Muscle of back (tissue), 13 donors: ENCODE data around the gene PTOV1. TPM values are rescaled to one million over a fixed set of nuclear protein-coding genes. Genes with fewer than 3 reads are reported as not detected.

Source experiments
- DNase-seq, 3 donors: peaks; one replicate each; pipeline versions ENCODE4 v3.0.0 to v3.0.0-alpha.2; 2013
- long read RNA-seq, 9 donors: transcript quantifications; one replicate each; lab custom pipeline, GENCODE V29; 2026
- polyA plus RNA-seq, 10 donors: library from polyadenylated mRNA; unstranded; fragments of 120-200 nt; gene quantifications; one replicate each; pipeline ENCODE4 v1.2.1, GENCODE V29; 2013; ENCODE audit not compliant: insufficient read length in 10 of 10

The PTOV1 gene
- 100 to 1,000 TPM; 162 to 212 (median 191) TPM for polyA plus RNA-seq
- long read RNA-seq, donor 1, transcript PTOV1-205 (1 exons, 1,880 nt): minor isoform, 5 of 58 reads
- long read RNA-seq, donor 1, transcript PTOV1-212 (13 exons, 1,577 nt): major isoform, 41 of 58 reads
- long read RNA-seq, donor 1, transcript PTOV1-208 (2 exons, 327 nt): minor isoform, 6 of 58 reads
- long read RNA-seq, donor 1, partial matches to known transcripts: 0 of 58 reads
- long read RNA-seq, donor 1, other reads (novel, unspliced or antisense): 0 of 58 reads
- long read RNA-seq, donor 2, transcript PTOV1-208 (2 exons, 327 nt): minor isoform, 6 of 41 reads
- long read RNA-seq, donor 2, transcript PTOV1-205 (1 exons, 1,880 nt): minor isoform, 10 of 41 reads
- long read RNA-seq, donor 2, transcript PTOV1-212 (13 exons, 1,577 nt): major isoform, 15 of 41 reads
- long read RNA-seq, donor 2, partial matches to known transcripts: 0 of 41 reads
- long read RNA-seq, donor 2, other reads (novel, unspliced or antisense): 5 of 41 reads
- long read RNA-seq, donor 3: 0 reads
- long read RNA-seq, donor 4, transcript PTOV1-205 (1 exons, 1,880 nt): minor isoform, 6 of 35 reads
- long read RNA-seq, donor 4, transcript PTOV1-212 (13 exons, 1,577 nt): major isoform, 19 of 35 reads
- long read RNA-seq, donor 4, partial matches to known transcripts: 5 of 35 reads
- long read RNA-seq, donor 4, other reads (novel, unspliced or antisense): 0 of 35 reads
- long read RNA-seq, donor 5, transcript PTOV1-220 (13 exons, 1,587 nt): minor isoform, 5 of 87 reads
- long read RNA-seq, donor 5, transcript PTOV1-212 (13 exons, 1,577 nt): major isoform, 45 of 87 reads
- long read RNA-seq, donor 5, transcript PTOV1-205 (1 exons, 1,880 nt): minor isoform, 16 of 87 reads
- long read RNA-seq, donor 5, partial matches to known transcripts: 9 of 87 reads
- long read RNA-seq, donor 5, other reads (novel, unspliced or antisense): 5 of 87 reads
- long read RNA-seq, donor 6, transcript PTOV1-208 (2 exons, 327 nt): minor isoform, 11 of 68 reads
- long read RNA-seq, donor 6, transcript PTOV1-212 (13 exons, 1,577 nt): major isoform, 36 of 68 reads
- long read RNA-seq, donor 6, transcript PTOV1-205 (1 exons, 1,880 nt): minor isoform, 7 of 68 reads
- long read RNA-seq, donor 6, partial matches to known transcripts: 6 of 68 reads
- long read RNA-seq, donor 6, other reads (novel, unspliced or antisense): 5 of 68 reads
- long read RNA-seq, donor 7, transcript PTOV1-212 (13 exons, 1,577 nt): major isoform, 18 of 44 reads
- long read RNA-seq, donor 7, transcript PTOV1-205 (1 exons, 1,880 nt): minor isoform, 14 of 44 reads
- long read RNA-seq, donor 7, partial matches to known transcripts: 0 of 44 reads
- long read RNA-seq, donor 7, other reads (novel, unspliced or antisense): 5 of 44 reads
- long read RNA-seq, donor 8, transcript PTOV1-208 (2 exons, 327 nt): minor isoform, 6 of 31 reads
- long read RNA-seq, donor 8, transcript PTOV1-212 (13 exons, 1,577 nt): major isoform, 13 of 31 reads
- long read RNA-seq, donor 8, partial matches to known transcripts: 5 of 31 reads
- long read RNA-seq, donor 8, other reads (novel, unspliced or antisense): 0 of 31 reads
- long read RNA-seq, donor 9, partial matches to known transcripts: 0 of 9 reads
- long read RNA-seq, donor 9, other reads (novel, unspliced or antisense): 0 of 9 reads

GRCh38 chr19:49850487-49851342 is at the start of gene PTOV1:
Gene PTOV1 (plus strand): TSS chr19:49851159.
- peak; percentile 89 to 96 (median 92) for DNase-seq

- no peak for DNase-seq
These were observed 49.5 kb upstream of the PTOV1 start for GRCh38 chr19:49801401-49801888.

DNA sequence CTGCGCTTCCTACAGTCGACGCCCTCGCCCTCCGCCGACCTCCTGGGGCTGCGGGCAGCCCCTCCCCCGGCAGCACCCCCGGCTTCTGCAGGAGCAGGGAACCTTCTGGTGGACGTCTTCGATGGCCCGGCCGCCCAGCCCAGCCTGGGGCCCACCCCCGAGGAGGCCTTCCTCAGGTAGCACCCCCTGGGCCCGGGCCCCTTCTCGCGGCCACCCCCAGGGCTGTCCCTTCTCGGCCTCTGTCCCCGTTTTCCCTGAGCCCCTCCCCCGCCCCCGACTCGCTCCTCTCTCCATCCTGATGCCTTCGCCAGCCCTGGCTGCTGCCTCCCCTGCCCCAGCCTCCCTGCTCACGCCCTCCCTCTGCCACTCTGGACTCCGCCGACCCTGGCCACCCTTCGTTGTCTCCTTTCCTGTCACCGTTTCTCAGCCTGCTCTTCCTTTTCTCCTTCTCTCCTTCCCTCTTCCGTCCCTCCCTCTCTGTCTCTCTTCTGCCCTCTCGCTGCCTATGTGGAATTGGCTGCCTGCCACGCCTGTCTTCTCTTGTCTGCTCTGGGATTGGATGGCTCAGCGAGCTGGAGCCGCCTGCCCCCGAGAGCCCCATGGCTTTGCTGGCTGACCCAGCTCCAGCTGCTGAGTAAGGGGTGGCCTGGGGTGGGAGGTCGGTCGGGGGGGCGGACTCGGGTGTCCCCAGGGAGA is 48.8 kb upstream of the PTOV1 start:
- peak; percentile 91 to 97 (median 93) for DNase-seq

DNA sequence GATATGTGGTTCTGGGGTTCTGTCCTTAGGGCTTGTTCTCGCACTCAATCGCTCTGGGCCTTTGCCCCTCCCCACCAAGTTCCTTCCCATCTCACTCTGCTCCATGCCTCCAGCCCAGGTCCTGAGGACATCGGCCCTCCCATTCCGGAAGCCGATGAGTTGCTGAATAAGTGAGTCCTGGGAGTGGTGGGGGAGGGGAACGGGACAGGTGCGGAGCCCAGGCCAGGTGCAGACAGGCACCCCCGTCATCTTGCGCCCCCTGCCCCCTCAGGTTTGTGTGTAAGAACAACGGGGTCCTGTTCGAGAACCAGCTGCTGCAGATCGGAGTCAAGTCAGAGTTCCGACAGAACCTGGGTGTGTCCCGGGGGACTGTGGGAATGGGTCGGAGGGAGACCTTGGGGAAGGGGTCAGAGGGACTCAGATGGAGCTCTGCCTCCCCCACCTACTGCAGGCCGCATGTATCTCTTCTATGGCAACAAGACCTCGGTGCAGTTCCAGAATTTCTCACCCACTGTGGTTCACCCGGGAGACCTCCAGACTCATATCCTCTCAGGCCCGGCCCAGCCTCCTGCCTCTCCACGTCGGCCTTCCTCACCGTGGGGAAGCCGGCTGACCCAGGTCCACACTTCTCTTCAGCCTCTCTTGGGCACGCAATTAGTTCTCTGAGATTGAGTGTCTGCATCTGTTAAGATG is 48.0 kb upstream of the PTOV1 start:
- DNase-seq: no peak

GRCh38 chr19:49803529-49803856 is 47.5 kb upstream of the PTOV1 start:
- DNase-seq: no peak

GRCh38 chr19:49805822-49806619 is 44.9 kb upstream of the PTOV1 start:
- no peak for DNase-seq

DNA sequence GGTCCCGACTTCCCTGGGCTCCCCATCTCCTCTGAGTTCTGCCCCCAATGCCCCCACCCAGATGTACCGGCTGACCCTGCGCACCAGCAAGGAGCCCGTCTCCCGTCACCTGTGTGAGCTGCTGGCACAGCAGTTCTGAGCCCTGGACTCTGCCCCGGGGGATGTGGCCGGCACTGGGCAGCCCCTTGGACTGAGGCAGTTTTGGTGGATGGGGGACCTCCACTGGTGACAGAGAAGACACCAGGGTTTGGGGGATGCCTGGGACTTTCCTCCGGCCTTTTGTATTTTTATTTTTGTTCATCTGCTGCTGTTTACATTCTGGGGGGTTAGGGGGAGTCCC is 44.4 kb upstream of the PTOV1 start:
- DNase-seq: no peak

GRCh38 chr19:49807058-49807903 is 43.7 kb upstream of the PTOV1 start:
- peak in 1 of 3 donors; percentile 31 for DNase-seq

DNA sequence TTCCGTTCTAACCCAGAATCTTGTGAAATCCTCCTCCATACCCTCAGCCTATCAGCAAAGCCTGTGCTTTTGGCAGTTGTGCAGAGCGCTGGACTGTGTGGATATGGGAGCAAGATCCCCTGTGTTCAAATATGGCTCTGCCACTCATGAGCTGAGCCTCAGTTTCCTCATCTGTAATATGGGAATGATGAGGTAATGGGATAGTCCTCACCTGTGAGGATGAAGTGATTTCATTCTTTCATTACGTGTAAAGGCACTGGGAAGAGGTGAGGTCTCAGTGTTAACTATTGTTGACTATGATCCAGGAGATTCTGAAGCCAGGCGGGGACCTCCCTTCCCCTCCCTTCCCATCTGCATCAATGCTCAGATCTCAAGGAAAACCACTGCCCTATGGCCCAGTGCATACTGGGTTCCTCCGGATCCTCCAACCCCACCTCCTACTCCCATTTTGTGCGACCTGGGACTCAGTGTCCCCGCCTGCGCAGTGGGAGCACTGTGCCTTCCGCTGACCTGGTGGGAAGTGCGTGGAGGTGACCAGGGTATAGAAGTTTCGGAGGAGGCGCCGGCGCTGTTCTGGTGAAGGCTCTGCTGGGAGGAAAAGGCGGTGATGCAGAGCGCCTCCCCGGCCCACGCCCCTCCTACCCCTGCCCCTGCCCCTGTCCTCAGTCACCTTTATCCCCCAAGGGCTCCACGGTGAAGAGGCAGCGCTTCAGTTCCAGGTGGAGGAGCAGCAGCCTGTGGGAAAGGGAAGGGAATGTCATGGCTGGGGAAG is 42.9 kb upstream of the PTOV1 start:
- DNase-seq: peak in 1 of 3 donors; percentile 23

DNA sequence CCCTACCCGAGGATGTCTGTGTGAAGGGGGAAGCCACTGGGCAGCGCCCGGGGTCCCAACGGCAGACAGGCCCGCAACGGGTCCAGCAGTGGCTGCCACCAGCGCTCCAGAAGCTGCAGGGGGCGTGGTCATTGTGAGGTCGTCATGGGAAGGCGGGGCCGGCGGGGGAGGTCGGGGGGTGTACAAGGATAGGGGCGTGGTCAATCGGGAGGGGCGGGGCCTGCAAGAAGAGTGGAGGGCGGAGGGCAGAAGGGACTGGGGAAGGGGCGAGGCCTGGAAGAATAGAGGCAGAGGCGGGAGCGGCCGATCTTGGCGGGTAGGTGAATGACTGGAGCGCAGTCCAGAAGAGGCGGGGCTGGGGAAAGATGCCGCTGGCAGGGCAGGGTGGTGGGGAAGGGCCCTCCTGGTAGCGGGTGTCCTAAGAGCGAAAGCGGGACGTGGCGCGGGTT is 42.2 kb upstream of the PTOV1 start:
- DNase-seq: peak; percentile 80 to 93 (median 89)

- DNase-seq: peak in 2 of 3 donors; percentile 14 to 75
These were observed 41.6 kb upstream of the PTOV1 start for GRCh38 chr19:49809160-49809940.

- DNase-seq: no peak
These were observed 41.0 kb upstream of the PTOV1 start for GRCh38 chr19:49809941-49810389.

DNA sequence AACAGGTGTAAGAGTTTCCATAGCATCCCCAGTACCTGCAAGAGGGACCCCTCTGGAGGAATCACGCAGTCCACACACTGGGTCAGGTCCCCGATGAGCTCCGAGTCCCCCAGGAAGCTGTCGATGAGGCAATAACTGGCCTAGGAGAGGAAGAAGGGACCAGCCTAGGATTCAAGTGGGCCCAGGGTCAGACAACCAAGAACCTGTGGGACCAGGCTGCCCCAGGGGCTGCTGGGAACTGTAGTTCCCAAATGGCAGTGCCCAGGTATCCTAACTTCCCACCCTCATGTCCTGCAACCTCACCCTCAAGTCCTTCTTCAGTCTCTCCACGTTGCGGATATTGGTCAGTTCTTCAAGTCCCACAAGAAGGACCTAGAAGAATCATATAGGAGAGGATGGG is 39.6 kb upstream of the PTOV1 start:
- DNase-seq: no peak

DNA sequence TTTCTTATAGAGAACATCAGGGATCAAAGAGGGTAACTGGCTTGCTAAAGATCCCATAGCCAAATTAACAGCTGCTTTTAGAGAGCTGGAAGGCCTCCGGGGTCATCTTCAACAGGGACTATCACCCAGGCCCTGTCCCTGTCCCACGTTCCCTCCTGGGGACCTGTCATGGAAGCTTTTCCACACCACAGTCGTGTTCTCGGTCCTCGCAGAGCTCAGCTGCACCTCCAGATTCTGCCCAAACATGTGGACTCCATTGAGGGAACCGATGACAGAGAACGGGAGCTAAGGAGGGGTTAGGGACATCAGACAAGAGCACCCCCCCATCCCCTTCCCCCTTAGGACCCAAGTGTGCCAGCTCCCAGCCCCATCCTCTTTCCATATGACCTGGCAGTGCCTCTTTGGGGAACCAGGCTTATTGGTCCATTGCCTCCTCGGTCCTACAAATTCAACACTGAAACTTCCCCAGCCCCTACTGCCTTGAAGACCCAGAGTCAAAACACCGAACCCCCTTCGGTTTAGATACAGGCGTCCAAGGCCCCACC is 38.4 kb upstream of the PTOV1 start:
- peak in 2 of 3 donors; percentile 13 to 39 for DNase-seq
